HG02884 (cell line): ENCODE results near the gene KIF1A.
"Not testable (repeated sequence)": the region's sequence is repeated elsewhere in the genome, so short reads cannot be mapped to it uniquely, and the experiment has no call there.

Source experiments
- ATAC-seq: cut with Tn5 transposase; IDR thresholded peaks from one replicate; pipeline ENCODE4 v1.9.1; 2021; ENCODE audit warnings: mild to moderate bottlenecking, moderate library complexity; ENCODE audit not compliant: unreplicated experiment

Gene KIF1A

GRCh38 chr2:240711296-240711695 lies 108.7 kb downstream of the KIF1A start:
- ATAC-seq = no peak

- no peak for ATAC-seq
Measured at GRCh38 chr2:240708457-240708856, 111.6 kb downstream of the KIF1A start.

- no peak for ATAC-seq
Measured at GRCh38 chr2:240707821-240708220, 112.2 kb downstream of the KIF1A start.

GRCh38 chr2:240707043-240707756 lies 112.8 kb downstream of the KIF1A start:
- no peak for ATAC-seq

- no peak for ATAC-seq
Measured at GRCh38 chr2:240705204-240705791, 114.7 kb downstream of the KIF1A start.

GRCh38 chr2:240704651-240705050 lies 115.4 kb downstream of the KIF1A start:
- no peak for ATAC-seq

- no peak for ATAC-seq
Measured at GRCh38 chr2:240703417-240704341, 116.3 kb downstream of the KIF1A start.

- no peak for ATAC-seq
Measured at GRCh38 chr2:240702640-240703011, 117.4 kb downstream of the KIF1A start.

GRCh38 chr2:240701736-240702639 lies 118.0 kb downstream of the KIF1A start:
- no peak for ATAC-seq

GRCh38 chr2:240701091-240701735 lies 118.8 kb downstream of the KIF1A start:
- ATAC-seq = no peak

GRCh38 chr2:240700616-240701015 lies 119.4 kb downstream of the KIF1A start:
- ATAC-seq = not testable (repeated sequence)

GRCh38 chr2:240699835-240700234 lies 120.2 kb downstream of the KIF1A start:
- not testable (repeated sequence) for ATAC-seq

GRCh38 chr2:240698852-240699561 lies 121.0 kb downstream of the KIF1A start:
- ATAC-seq = not testable (repeated sequence)

- not testable (repeated sequence) for ATAC-seq
Measured at GRCh38 chr2:240696469-240696868, 123.5 kb downstream of the KIF1A start.

GRCh38 chr2:240695593-240695992 lies 124.4 kb downstream of the KIF1A start:
- not testable (repeated sequence) for ATAC-seq

- not testable (repeated sequence) for ATAC-seq
Measured at GRCh38 chr2:240694304-240694703, 125.7 kb downstream of the KIF1A start.

GRCh38 chr2:240692583-240693561 lies 127.1 kb downstream of the KIF1A start:
- ATAC-seq = not testable (repeated sequence)
